Ovary (tissue), 9 donors: ENCODE data around the gene TMCC2. TPM values are rescaled to one million over a fixed set of nuclear protein-coding genes. Genes with fewer than 3 reads are reported as not detected.

ENCODE experiments used
- DNase-seq, 5 donors: peaks; one replicate each; pipeline ENCODE4 v3.0.0-alpha.2; 2019 to 2020
- H3K27ac ChIP-seq, 2 donors: fragments of 200-600 bp; one replicate each; pipeline versions ENCODE4 v1.5.1 to v1.8.0; 2019 to 2022
- H3K27me3 ChIP-seq: fragments of 200-600 bp; one replicate; pipeline ENCODE4 v1.8.0; 2022
- H3K36me3 ChIP-seq: fragments of 200-600 bp; sonication (generic); one replicate; pipeline ENCODE4 v1.5.1; 2019
- H3K4me1 ChIP-seq: one replicate; pipeline ENCODE4 v1.8.1; 2013; ENCODE audit warnings: mild to moderate bottlenecking, moderate library complexity; ENCODE audit not compliant: insufficient read depth
- H3K4me3 ChIP-seq: fragments of 200-600 bp; sonication (generic); one replicate; pipeline ENCODE4 v1.5.1; 2017
- H3K9me3 ChIP-seq, 2 donors: fragments of 200-600 bp in 1 of 2; sonication (generic) in 1 of 2; one replicate each; pipeline versions ENCODE4 v1.5.1 to v1.8.1; 2013 to 2019; ENCODE audit warnings: mild to moderate bottlenecking in 1 of 2, moderate library complexity in 1 of 2
- EP300 ChIP-seq: sonication (generic); formaldehyde crosslinking; IDR thresholded peaks from one replicate; pipeline ENCODE4 v1.6.1; 2017; ENCODE audit warnings: antibody characterized with exemption
- POLR2A ChIP-seq: fragments of 450-650 bp; IDR thresholded peaks from one replicate; pipeline ENCODE4 v1.6.1; 2017; ENCODE audit warnings: antibody characterized with exemption, mild to moderate bottlenecking, moderate library complexity
- WGBS, 3 donors: extraction: QIAGEN DNeasy Blood & Tissue Kit in 1 of 3; methylation state at CpG; one replicate each; pipeline versions ENCODE4 v1.1.5 to v1.1.7; 2013 to 2017; 5-methylcytosine and 5-hydroxymethylcytosine counted together
- intact Hi-C, 4 donors: fragments of 100-400 bp; cut with DNase I; formaldehyde crosslinking; loops; one replicate each; pipeline versions ENCODE4 v1.11.0 to v1.15.1; 2022 to 2023
- polyA plus RNA-seq, 2 donors: library from polyadenylated mRNA; stranded (reverse); fragments of 200-250 nt in 1 of 2; fragments of 350-450 nt in 1 of 2; fragmentation: Illumina TruSeq in 1 of 2; extraction: RNeasy Lipid Tissue Mini Kit (QIAGEN cat#74804) in 1 of 2; gene quantifications; one replicate each; pipeline ENCODE4 v1.2.3, GENCODE V29; 2013 to 2014
- total RNA-seq, 7 donors: library from RNA; depleted of rRNA in 2 of 7; stranded (reverse); fragments of >200 nt in 2 of 7; fragmentation: NEBNext Ultra II Directional in 3 of 7; extraction: Animal tissue kit (Norgen Biotek cat#: 25700) in 3 of 7; gene quantifications; one replicate each; pipeline versions ENCODE4 v1.1.0 to v1.2.4, GENCODE V29; 2016 to 2023
- TF ChIP-seq, protein P1 (sequence below), 3 donors: fragments of 450-650 bp in 2 of 3; fragments of 200-600 bp in 1 of 3; IDR thresholded peaks; one replicate each; pipeline versions ENCODE4 v1.5.1 to v1.8.0; 2016 to 2022; ENCODE audit warnings: antibody characterized with exemption in 3 of 3, mild to moderate bottlenecking in 1 of 3
- donor health status: DM: no; HTN: no; CAD: no; lungs with moderate emphysema.
- donor health status: DM: no; HTN: no; CAD: no.
- donor health status: Bipolar disorder and iron deficiency.
- donor health status: DM: yes; HTN: yes; CAD: no.
- donor health status: DM: no; HTN: no; CAD: no.
- donor health status: DM: yes; HTN: yes; CAD: no.

TMCC2 gene
- total and polyA plus RNA-seq, 9 donors = 2.3 to 11.0 (median 7.8) TPM

DNA sequence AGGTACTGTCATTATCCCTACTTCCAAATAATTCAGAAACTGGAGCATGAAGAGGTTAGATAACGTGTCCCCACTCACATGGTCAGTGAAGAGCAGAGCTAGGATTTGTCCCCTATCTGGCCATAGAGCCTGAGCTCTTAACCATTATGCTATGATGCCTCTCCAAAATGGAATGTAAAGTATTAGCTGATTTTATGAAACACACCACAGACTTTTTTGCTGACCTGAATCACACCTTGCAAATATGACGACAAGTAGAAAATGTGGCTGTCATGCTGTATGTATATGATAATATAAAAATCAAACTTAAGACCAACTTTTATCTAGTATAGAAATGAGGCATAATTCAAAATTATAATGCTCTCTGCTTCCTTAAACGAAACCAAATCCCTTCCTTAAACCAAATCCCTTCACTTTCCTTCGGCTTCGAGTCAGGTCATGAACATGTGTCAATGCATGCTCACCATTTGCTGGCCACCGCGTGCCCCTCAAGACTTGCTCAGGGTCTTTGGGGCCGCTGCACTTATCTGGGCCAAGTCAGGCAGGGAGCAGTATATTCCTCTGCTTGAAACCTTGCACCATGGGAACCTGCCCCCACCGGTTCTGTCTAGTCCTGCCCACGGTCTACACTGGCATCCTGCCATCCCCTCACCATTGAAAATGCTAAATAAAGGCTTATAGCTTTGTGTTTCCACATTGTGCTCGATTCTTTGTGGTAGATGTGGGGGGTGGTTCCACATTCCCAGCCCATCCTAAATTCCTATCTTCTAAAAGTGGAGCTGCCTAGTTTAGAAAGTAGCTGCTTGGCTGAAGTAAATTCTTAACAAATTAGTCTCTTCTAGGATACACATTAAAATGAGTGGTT is 1.6 kb upstream of the TMCC2 start:
- peak in 1 of 5 donors; percentile 44 for DNase-seq
- no peak overlapping the region for H3K4me3 ChIP-seq
- H3K27ac ChIP-seq = no peak overlapping the region
- 63 to 67% (median 64%) methylated on average over 11 of the region's 11 CpGs for WGBS, 3 donors
- peaks cover 13% of the 10 kb centered on the region for H3K4me1 ChIP-seq
- TF ChIP-seq EP300 = no peak
- TF ChIP-seq POLR2A = no peak
- TF ChIP-seq, protein P1, sequence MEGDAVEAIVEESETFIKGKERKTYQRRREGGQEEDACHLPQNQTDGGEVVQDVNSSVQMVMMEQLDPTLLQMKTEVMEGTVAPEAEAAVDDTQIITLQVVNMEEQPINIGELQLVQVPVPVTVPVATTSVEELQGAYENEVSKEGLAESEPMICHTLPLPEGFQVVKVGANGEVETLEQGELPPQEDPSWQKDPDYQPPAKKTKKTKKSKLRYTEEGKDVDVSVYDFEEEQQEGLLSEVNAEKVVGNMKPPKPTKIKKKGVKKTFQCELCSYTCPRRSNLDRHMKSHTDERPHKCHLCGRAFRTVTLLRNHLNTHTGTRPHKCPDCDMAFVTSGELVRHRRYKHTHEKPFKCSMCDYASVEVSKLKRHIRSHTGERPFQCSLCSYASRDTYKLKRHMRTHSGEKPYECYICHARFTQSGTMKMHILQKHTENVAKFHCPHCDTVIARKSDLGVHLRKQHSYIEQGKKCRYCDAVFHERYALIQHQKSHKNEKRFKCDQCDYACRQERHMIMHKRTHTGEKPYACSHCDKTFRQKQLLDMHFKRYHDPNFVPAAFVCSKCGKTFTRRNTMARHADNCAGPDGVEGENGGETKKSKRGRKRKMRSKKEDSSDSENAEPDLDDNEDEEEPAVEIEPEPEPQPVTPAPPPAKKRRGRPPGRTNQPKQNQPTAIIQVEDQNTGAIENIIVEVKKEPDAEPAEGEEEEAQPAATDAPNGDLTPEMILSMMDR (IDR thresholded peaks at IDR 0.05) = no peak
- no peaks in the 10 kb centered on the region for H3K9me3 ChIP-seq
- no peaks in the 10 kb centered on the region for H3K36me3 ChIP-seq
- intact Hi-C loops = loop anchor here in 1 of 4 donors (5.0 kb wide), 1 partner anchor 36 kb away; no protein-coding TSS in a partner anchor
- H3K27me3 ChIP-seq = no peaks in the 10 kb centered on the region

DNA sequence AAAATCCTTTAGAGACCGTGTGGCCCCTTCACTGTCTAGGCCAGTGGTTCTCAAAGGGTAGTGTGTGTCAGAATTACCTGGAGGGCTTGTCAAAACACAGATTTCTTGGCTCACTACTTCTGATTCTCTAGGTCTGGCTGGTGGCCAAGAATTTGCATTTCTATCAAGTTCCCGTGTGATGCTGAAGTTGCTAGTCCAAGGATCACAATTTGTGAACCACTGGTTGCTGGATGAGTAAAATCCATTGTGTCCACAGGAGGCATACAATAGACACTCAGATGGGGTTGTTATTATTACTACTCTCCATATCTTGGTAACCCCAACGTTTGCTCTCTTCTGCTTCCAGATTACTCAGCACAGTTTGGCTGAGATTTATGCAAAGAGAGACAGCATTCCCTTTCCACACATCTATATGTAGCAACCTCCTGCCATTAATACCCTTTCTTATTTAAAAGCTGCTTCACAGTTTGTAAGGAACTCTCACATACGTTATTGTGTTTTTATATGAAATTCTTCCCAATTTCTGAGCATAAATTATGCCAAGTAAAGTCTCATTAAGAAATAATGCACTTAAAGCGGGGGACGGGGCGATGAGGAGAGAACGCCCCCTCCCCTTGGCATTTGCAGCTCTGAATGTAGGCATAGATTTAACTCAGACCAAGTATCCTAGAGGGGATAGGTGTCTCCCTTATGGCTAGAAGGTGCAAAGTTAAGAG is 720 bp upstream of the TMCC2 start:
- TF ChIP-seq EP300 = no peak
- Histone ChIP-seq H3K4me1 (peaks cover 13% of the 10 kb centered on the region), H3K36me3 (no peaks in the 10 kb centered on the region), H3K9me3 (no peaks in the 10 kb centered on the region), H3K27ac (no peak overlapping the region), H3K4me3 (peak overlapping the region; percentile 61), H3K27me3 (no peaks in the 10 kb centered on the region)
- WGBS, 3 donors = 12 to 13% (median 13%) methylated on average over 8 of the region's 8 CpGs
- peak in 2 of 5 donors; percentile 38 to 47 for DNase-seq
- intact Hi-C loops = loop anchor here in 1 of 4 donors (5.0 kb wide), 1 partner anchor 35 kb away; no protein-coding TSS in a partner anchor

DNA sequence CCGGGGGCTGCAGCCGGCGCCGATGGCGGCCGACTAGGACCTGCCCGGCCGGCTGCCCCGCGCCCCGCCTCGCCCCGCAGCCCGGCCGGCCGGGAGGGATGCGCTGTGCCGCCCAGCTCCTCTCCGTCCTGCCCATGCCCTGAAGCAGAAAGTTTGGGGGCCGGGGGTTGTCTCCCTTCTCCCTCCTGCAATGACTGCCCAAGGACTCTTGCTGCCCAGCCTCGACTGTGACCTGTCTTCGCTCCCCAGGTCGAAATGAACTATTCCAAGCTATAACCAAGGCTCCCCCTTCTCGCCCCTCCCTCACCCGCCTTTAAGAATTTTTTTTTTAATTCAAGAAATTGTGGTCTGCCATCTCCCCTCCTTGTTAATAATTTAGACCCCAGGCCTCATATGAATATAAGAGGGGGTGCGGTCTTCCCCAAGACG is 361 bp downstream of the TMCC2 start:
- WGBS, 3 donors = 0 to 1% (median 1%) methylated on average over 18 to 27 of the region's 27 CpGs
- Histone ChIP-seq H3K27ac (no peak overlapping the region), H3K4me3 (peak overlapping the region; percentile 61), H3K9me3 (no peaks in the 10 kb centered on the region), H3K4me1 (peaks cover 10% of the 10 kb centered on the region), H3K27me3 (no peaks in the 10 kb centered on the region), H3K36me3 (no peaks in the 10 kb centered on the region)
- TF ChIP-seq EP300 = no peak
- TF ChIP-seq, protein P1 (IDR thresholded peaks at IDR 0.05) = no peak
- no peak for TF ChIP-seq POLR2A
- intact Hi-C loops = loop anchor here in 1 of 4 donors (5.0 kb wide), 1 partner anchor 34 kb away; no protein-coding TSS in a partner anchor
- peak in 1 of 5 donors; percentile 37 for DNase-seq

DNA sequence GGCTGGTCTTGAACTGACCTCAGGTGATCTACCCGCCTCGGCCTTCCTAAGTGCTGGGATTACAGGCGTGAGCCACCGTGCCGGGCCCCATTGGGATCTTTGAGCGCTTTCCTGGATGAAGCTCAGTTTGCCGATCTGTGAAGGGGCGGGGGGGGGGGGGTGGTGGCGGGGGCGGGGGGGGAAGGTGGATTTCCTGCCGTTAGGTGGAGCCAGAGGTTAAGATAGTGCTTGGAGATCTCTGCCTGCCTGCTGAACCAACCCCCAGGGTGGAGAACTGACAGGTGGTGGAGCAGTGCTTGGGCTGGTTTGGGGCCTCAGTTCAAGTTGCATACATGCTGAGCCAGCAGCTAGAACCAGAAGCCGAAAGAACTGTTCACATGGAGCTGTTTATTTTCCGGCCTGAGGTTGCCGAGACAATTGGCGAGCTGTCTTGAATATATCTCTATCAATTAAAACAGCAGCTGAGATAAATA is 1.7 kb downstream of the TMCC2 start:
- WGBS, 3 donors = 1 to 4% (median 1%) methylated on average over 12 to 15 of the region's 15 CpGs
- H3K36me3 ChIP-seq = no peaks in the 10 kb centered on the region
- H3K4me1 ChIP-seq = peaks cover 10% of the 10 kb centered on the region
- no peak overlapping the region for H3K27ac ChIP-seq
- H3K27me3 ChIP-seq = no peaks in the 10 kb centered on the region
- TF ChIP-seq, protein P1 (IDR thresholded peaks at IDR 0.05) = peak in 1 of 3 donors; percentile 13
- no peak for TF ChIP-seq EP300
- no peak for TF ChIP-seq POLR2A
- peak; percentile 61 to 67 (median 64) for DNase-seq
- H3K9me3 ChIP-seq = no peaks in the 10 kb centered on the region
- peak overlapping the region; percentile 61 for H3K4me3 ChIP-seq
- intact Hi-C loops = loop anchor here in 1 of 4 donors (5.0 kb wide), 1 partner anchor 33 kb away; no protein-coding TSS in a partner anchor
